HL-60 (cell line): ENCODE measurements around the gene TBX2.

Experiments
- DNase-seq, 2 experiments: peaks; one replicate each; pipeline ENCODE4 v3.0.0-alpha.2; 2010 to 2020; ENCODE audit warnings: low read depth in 1 of 2, low spot score in 1 of 2
- H3K27ac ChIP-seq: fragments of 250-450 bp; sonication (Bioruptor Pico); replicated peaks from 2 replicates; pipeline ENCODE4 v1.5.1; 2020; ENCODE audit warnings: mild to moderate bottlenecking, moderate library complexity
- H3K27me3 ChIP-seq: fragments of 250-450 bp; sonication (Bioruptor Pico); 2 replicates; pipeline ENCODE4 v1.5.1; 2021; ENCODE audit warnings: mild to moderate bottlenecking, moderate library complexity; ENCODE audit not compliant: insufficient read depth, poor library complexity, severe bottlenecking
- H3K4me3 ChIP-seq: replicated peaks from 2 replicates; pipeline ENCODE4 v1.5.1; 2011; ENCODE audit warnings: mild to moderate bottlenecking, control low read depth, low read length; ENCODE audit not compliant: insufficient read depth
- CTCF ChIP-seq: IDR thresholded peaks from one replicate; pipeline ENCODE4 v1.5.1; 2011; ENCODE audit warnings: low read length, control low read depth, inconsistent platforms; ENCODE audit not compliant: insufficient read depth
- GABPA ChIP-seq: IDR thresholded peaks from 2 replicates; pipeline ENCODE4 v1.6.1; 2012; ENCODE audit warnings: low read depth
- POLR2AphosphoS5 ChIP-seq: IDR thresholded peaks from 2 replicates; pipeline ENCODE4 v1.6.1; 2012; ENCODE audit warnings: low read depth
- REST ChIP-seq: IDR thresholded peaks from 2 replicates; pipeline ENCODE4 v1.6.1; 2012; ENCODE audit warnings: low read depth; ENCODE audit not compliant: insufficient replicate concordance
- SPI1 ChIP-seq: IDR thresholded peaks from 2 replicates; pipeline ENCODE4 v1.6.1; 2012; ENCODE audit warnings: low read depth, mild to moderate bottlenecking, borderline replicate concordance

Gene TBX2

GRCh38 chr17:61378658-61379456, 20.8 kb upstream of the TBX2 start:
- Histone ChIP-seq H3K4me3 (no peak overlapping the region), H3K27ac (no peak overlapping the region)

GRCh38 chr17:61379457-61380216, 20.0 kb upstream of the TBX2 start:
- Histone ChIP-seq H3K27me3 (no peaks in the 10 kb centered on the region), H3K27ac (no peak overlapping the region), H3K4me3 (no peak overlapping the region)
- TF ChIP-seq POLR2AphosphoS5 (no peak), SPI1 (no peak), GABPA (no peak)
- DNase-seq = no peak

More at GRCh38 chr17:61378658-61379456, 20.8 kb upstream of the TBX2 start:
- TF ChIP-seq SPI1 = no peak
- no peak for TF ChIP-seq GABPA
- TF ChIP-seq CTCF = no peak
- no peak for TF ChIP-seq REST
- TF ChIP-seq POLR2AphosphoS5 = no peak
- no peak for DNase-seq
- H3K27me3 ChIP-seq = no peaks in the 10 kb centered on the region

GRCh38 chr17:61380217-61380835, 19.3 kb upstream of the TBX2 start:
- TF ChIP-seq CTCF (no peak), POLR2AphosphoS5 (no peak), GABPA (no peak), SPI1 (no peak), REST (no peak)
- Histone ChIP-seq H3K4me3 (no peak overlapping the region), H3K27me3 (no peaks in the 10 kb centered on the region), H3K27ac (no peak overlapping the region)
- no peak for DNase-seq
